Fibroblast of lung (primary cell): ENCODE results near the gene HDAC4.

ENCODE experiments used
- CTCF ChIP-seq, 2 donors: IDR thresholded peaks in 1 of 2; conservative IDR thresholded peaks in 1 of 2; 1 replicate in 1 of 2; 2 replicates in 1 of 2; pipeline ENCODE4 v1.5.1; 2011 to 2012; ENCODE audit warnings: low read length in 2 of 2, control low read depth in 1 of 2, inconsistent platforms in 1 of 2, low read depth in 1 of 2, mild to moderate bottlenecking in 1 of 2
- EZH2 ChIP-seq: IDR thresholded peaks from 2 replicates; pipeline ENCODE4 v1.5.1; 2012; ENCODE audit warnings: low read length, control low read depth, mild to moderate bottlenecking; ENCODE audit errors: missing control alignments

DNA sequence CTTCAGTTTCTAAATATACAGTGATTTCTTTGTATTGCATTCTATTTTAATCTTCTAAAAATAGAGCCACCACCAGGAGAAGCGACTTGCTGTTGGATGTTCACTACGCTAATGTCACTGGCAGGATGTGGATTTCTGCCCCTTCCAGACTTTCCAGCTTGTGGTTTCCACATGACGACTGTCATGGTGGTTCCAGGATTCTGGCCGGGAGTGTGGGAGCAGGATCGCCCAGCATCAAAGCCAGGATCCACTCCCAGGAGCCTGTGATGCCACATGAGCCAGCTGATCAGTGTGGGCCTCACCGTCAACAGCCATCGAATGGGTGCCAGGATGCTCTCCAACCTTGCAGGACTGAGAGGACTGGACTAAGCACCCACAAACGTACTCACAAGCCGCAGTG is 148.8 kb downstream of the HDAC4 start:
- TF ChIP-seq EZH2 = no peak
- TF ChIP-seq CTCF (conservative IDR thresholded peaks at IDR 0.05 in 1 of 2, IDR thresholded peaks at IDR 0.05 in 1 of 2; ENCODE audit: low read depth in 1 of 2, low read length in 2 of 2) = no peak
